GM18511 (cell line): ENCODE measurements around the gene MRPS18A.

Experiments used
- ATAC-seq: cut with Tn5 transposase; IDR thresholded peaks from one replicate; pipeline ENCODE4 v1.9.1; 2021; ENCODE audit warnings: mild to moderate bottlenecking, moderate library complexity; ENCODE audit not compliant: unreplicated experiment

The MRPS18A gene

DNA sequence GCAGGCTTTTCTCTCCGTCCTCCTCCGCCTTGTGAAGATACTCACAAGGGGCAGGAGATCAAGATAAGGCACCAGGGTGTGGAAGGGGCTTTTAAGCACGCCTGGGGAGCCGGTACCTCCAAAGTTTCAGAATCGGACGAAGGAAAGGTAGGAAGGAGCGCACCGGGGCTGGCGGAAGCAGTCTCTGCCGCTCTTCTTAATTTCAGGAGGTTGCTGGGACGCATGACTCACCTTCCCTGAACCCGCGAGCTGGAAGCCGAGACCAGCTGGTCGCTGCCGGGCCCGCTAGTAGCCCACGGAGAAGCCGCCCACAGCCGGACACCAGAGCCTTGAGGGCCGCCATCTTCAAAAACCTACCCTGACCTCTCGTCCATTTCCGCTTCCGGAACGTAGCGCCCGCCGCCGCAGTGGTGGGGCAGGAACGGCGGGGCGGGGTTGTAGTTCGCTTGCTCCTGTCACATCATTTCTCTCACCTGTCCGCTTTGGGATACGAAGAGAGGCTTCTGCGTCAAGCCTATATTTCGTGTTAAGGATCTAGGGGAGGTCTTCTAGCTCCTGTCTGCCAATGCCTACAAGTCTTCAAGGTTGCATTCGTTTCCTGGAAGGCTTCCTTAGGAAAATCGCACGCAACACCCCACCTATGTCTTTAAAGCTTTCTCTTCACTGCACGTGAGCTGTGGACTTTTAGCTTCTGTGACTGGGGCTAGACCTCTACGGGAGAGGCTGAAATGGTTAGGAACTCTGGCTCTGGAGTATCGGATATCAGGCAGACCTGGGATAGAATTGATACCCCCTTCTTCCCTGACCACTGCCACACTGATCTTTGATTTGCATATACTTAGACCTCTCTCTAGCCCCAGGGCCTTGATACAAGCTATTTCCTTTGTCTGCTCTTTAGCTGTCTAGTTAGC is at the start of gene MRPS18A:
Gene MRPS18A, minus strand, starts transcription at position 355 of the 911 bp plus-strand sequence. Its CDS starts 12 bp downstream, at position 343.
- ATAC-seq, result peak; percentile 96

DNA sequence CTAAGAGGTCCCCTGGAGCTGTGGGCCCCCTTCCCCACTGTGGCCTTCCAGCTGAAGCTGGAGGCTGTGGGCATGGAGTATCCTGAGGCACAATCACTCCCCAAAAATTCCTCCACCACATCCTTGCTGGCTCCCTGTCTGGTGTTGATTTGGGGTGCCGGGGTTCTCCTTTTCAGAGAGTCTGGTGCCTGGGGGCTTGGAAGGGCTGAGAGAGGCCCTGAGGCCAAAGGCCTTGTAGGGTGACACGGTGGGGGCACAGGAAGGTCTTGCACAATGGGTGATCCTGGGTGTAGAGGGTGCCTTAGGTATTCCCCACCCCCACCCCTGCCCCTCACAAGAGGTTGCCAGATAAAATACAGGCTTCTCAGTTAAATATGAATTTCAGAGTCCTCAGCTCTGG is 49.3 kb upstream of the MRPS18A start:
- no peak for ATAC-seq

DNA sequence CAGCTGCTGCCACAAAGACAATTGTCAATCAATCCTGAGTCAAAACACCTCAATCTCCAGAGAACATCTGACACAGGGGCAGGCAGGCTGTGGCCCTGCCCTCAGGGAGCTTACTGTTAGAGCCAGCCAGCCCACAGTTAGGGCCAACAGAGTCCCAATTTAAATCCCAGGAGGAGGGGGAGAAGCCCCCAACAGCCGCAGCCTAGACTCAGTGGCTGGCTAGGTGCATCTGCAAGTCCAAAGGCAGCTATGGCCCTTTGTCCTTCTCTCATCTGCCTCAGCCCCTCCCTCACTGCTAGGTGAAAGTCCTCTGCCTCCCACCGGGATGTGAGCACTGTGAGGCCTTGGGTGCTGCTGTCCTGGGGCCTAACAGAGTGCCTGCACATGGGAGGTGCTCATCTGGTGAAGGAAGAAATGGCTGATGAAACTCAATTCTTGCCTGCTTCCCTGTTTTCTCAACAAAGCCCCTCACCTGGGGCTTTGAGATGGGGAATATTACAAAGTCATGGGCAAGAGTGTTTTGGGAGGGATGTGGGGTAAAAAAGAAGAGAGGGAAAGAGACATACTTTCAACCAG is 48.7 kb upstream of the MRPS18A start:
- ATAC-seq, result no peak

DNA sequence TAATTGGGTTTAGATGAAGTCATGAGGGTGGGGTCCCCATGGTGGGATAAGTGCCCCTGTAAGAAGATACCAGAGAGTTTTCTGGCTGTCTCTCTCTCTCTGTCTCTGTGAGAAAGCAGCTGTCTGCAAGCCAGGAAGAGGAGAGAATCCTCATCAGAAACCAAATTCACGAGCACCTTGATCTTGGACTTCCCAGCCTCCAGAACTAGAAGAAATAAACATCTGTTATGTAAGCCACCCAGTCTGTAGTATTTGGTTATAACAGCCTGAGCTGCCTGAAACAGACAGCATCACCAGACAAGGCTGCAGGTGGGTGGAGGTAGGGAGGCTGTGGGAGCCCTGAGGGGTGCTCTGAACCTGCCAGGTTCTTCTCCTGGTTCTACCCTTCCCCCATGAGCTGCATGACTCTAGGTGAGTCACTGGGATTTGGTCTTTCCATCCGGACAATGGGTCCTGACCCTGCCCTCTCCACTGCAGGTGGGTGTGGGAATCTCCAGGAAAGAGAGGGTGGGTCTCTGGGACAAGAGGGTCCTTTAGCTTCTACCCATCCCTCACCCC is 48.1 kb upstream of the MRPS18A start:
- ATAC-seq, result no peak

DNA sequence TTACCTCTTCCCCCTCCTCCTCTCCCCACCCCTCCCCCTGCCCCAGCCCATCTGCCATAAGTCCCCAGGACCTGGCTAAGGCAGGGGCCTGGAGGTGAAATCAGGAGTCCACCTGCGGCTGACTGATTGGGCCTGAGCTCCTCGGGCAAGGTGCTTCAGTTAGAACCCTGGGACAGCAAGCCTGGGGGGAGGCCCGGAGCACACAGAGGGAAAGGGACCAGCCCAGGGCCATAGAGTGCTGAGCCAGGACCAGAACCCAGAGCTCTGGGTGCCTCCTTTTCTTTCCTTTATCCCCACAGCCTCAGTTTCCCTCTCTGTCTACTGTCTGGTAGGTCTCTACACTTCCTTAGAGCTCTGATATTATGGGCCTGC is 46.7 kb upstream of the MRPS18A start:
- no peak for ATAC-seq

DNA sequence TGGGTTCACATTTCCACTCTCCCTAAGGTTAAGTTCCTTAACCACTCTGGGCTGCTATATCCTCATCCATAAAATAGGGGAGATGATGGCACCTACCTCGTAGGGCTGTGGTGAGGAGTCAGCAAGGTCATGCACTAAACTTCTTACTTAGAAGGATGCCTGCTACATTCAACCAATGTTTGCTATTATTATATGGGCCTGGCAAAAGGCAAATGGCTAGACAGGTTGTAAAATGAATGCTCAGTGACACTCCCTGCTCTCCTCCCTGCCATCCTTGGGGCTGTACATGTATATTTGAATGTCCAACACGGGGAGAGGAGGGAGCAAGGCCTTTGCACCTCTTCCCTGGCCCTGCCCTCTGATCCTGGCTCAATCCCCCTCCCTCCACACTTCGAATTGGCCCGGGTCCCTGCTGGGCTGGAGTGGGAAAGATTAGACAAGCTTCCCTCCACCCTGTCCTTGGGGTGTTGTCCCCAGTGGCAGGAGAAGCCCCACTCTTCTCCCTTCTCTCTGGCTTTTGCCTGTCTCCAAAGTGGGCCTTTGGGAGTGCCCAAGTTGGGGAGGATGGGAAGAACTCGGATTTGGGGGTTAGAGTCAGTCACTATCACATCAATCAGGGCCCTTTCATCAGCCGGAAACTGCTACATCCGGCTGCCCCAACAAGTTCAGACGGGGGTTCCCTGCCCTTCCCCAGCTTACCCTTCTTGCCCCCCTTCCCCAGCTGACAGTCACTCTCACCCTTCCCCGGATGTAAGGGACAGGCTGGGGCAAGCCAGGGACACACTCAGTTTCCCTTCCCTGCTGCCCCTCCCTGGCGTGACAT is 46.1 kb upstream of the MRPS18A start:
- ATAC-seq, result peak; percentile 87

DNA sequence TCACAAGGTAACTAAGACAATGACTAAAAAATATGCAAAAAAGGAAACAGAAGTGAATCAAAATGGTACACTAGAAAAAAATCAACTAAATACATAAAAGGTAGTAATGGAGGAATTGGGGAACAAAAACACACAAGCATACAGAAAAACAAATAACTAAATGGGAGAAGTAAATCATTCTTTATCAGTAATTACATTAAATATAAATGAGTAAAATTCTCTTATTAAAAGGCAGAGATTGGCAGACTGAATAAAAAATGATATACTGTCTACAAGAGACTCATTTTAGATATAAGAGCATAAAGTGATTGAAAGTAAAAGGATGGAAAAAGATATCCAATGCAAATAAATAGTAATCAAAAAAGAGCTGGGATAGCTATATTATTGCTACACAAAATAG is 43.0 kb upstream of the MRPS18A start:
- ATAC-seq, result no peak

DNA sequence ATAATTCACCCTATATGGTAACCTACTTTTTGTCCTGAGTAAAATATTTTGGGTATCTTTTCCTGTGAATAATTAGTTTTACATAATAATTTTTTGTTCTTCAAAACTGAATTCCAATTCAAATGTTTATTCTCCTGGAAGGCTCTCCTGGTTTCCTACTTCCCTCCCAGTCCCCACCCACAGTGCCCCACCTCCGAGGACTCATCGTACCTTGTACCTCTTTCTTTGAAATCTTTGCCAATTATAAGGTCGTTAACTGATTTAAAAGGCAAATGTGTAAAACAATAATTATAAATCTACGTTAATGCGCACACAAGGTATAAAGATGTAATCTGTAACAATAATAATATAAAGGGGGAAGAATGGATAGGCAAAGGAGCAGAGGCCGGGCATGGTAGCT is 41.9 kb upstream of the MRPS18A start:
- no peak for ATAC-seq

DNA sequence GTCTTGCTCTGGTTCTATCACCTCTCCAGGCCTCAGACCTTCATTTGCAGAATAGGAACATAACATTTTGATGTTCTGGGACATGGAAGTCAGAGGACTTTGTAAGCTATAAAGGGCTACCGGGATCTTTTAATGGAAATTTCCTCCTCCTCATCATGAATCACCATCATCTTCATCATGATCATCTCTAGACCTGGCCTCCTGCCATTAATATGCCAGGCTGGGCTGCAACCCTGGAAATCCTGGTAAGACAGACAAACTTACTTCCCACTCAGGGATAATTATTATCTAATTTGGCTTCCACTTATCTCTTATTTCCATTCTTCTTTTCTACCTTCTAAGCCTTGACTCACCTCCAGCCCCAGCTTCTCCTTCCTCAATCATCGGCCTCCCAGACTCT is 41.0 kb upstream of the MRPS18A start:
- no peak for ATAC-seq

DNA sequence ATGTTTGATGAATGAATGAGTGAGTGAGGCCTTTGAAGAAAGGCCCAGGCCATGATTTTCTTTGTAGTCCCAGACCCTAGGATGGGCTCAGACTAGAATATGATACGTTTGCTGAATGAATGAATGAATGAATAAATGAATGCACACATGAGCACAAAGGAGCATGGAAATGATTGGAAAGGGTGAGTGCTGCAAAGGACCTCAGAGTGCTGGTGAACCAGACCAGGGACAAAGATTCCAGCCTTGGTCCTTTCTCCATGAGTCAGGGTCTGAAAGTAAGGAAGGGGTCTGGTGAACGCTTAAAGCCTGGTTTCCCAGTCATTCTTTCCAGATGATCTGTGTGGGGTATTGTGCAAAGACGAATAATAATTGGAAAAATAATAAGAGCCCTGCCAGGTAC is 40.0 kb upstream of the MRPS18A start:
- ATAC-seq, result no peak

DNA sequence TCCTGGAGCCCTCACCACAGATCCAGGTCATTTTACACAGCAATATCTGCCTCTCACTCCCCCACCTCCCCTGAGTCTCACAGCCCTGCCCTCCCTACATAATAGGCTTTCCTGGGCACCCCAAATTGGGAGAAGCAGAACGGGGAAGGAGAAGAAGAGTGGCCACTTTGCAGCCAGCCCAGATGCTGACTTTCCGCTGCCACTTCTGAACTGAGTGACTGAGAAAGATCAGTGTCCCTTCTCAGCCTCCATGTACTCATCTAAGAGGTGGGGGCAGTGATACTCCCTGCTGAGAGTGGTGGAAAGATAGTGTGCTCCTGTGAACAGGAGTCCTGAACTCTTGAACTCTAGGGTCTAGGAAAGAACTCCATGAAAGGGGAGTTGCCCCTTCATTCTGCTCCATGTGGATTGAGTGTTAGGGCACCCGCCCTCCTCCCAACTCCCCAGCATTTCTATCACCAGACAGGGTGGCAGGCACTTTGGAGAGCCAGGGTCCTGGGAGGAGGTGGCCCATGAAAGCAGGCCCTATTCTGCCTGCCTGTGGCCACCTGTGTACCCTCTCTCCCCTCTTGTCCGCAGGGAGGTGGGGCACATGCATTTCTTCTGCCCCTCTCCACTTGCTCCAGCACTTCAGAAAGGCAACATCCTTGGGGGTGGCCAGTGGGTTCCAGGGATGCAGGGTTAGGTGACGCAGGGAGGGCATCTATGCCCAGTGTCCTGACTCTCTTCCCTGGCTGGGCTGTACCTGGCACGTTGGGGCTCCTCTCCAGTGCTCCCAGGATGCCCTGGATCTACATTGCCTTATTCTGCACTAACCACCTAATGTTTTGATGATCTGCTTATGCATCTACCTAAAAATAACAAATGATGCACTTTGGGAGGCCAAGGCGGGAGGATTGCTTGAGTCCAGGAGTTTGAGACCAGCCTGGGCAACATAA is 38.3 kb upstream of the MRPS18A start:
- no peak for ATAC-seq

DNA sequence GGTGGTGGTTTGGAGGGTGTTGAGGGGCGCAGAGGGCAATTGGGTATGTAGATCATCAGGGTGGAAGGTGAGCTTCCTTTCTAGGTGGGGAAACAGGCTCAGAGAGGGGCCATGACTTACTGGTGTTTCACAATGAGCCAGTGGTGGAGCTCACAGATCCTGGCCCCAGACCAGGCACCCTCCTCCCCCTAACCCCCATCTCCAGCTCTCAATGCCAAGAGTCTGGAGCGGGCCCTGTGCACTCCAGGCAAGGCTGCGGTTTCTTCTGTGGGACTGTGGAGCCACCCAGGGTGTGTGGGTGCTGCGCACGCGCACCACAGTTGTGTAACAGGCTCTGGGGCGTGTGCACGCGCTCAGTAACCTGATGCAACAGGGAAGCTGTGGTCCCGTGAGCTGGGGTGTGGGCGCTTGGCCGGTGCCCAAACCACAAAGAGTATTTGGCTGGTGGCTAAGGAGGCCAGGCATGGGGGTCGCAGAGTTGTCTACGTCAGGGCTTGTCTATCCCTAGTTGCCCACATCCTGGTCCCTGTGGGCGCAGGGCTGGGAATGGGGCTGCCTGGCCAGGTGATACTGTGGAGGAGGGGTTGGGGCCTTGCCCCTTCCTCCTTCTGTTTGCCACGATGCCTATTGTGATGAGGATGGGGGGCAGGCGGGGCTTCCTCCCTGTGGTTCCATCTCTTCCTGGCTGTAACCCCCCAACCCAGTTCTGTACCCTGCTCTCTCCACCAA is 37.5 kb upstream of the MRPS18A start:
- ATAC-seq, result peak; percentile 84

DNA sequence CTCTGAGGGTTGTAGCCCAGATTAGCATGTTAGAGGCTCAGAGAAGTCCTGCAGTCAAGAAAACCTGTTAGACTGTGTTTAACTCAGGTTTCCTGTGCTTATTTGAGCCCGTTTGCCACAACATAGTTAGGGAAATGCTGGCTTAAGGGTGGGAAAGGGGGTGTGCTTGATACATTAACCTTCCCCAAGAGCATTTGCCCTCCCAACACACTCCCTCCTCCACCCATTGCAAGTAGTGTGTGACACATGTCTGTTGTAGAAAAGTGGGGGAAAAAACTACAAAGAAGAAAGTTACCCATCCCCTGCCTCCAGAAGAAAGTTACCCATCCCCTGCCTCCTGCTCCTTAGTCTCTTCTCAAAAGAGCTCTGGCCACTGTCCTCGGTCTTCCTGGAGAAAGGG is 36.8 kb upstream of the MRPS18A start:
- ATAC-seq, result no peak

DNA sequence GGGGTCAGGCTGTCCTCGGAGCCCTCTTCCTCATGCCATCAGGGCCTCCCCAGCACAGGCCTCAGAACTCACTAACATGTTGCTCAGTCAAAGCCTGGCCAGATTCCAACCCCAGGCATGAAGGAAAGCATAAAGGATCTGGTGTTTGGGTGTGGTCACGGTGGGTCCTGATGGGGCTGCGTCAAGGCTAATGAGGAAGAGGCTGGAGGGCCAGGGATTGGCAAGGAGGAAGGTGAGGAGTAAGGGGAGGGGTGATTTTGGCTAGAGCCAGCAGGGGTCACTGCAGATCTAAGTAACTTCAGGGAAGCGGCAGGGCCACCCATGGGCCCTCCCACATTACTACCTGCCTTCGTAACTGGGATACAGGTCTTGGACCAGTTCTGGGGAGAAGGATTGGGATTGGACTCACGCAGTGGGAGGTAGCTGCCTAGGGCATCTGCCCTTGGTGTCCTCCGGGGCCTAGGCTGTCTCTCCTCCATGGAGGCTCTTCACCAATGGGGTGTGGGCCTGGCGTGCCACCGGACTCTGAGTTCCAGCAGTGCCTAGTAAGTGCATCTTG is 36.2 kb upstream of the MRPS18A start:
- ATAC-seq, result peak; percentile 71

DNA sequence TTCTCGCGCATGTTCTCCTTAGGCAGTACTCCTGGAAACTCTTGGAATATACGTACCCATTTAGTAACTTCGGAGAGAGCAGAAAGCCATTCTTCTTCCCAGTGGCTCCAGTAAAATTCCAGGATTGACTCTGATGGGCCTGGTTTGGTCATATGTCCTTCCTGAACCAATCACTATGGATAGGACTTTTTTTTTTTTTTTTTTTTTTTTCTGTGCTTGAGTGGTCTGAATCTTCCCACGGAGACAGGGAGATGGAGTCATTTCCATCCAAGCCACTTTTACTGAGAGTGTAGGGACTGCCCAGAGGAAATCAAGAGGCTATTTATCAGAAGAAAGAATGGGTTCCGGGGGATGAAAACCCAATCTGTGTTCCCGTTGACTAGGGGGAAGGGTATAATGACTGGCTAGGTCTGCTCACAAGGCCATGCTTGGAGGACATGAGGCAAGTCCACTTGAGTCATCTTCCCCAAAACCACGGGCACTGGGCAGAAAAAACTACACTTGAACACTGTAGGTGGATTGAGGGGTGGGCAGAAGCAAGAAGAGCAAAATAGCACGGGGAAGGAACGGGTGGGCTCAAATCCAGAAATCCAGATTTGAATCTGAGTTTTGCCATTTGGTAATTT is 35.4 kb upstream of the MRPS18A start:
- ATAC-seq, result no peak

DNA sequence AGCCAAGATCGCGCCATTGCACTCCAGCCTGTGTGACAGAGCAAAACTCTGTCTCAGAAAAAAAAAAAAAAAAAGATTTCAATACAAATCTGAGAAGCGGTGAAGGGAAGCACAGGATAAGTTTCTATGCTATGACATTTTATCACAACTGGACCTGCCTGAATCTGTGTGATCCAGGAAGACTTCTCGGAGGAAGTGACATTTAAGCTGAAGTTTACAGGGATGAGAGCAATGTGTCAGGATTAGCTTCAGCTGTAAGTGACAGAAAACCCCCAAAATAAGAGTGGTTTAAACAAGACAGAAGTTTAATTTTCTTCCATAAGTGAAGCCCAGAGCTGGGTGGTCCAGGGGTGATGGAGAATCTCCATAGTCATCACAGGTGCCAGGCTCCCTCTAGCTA is 33.4 kb upstream of the MRPS18A start:
- no peak for ATAC-seq

DNA sequence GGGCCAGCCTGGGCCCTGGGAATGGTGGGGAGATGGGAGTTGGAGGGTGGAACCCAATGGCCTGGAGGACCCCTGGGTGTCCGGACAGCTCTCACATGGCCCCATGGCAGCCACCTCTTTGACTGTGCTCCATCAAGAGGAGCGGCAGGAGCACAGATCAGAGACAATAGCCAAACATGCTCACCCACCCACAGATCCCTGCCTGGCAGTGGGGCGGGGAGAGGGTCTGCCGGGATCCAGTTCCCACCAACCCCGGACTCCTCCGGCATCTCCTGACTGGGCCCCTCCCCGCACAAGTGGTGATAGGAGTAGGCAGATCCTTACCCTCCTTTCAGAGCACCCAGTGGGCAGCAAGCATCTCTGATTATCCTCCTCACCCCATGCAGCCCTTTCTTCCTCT is 31.9 kb upstream of the MRPS18A start:
- no peak for ATAC-seq

DNA sequence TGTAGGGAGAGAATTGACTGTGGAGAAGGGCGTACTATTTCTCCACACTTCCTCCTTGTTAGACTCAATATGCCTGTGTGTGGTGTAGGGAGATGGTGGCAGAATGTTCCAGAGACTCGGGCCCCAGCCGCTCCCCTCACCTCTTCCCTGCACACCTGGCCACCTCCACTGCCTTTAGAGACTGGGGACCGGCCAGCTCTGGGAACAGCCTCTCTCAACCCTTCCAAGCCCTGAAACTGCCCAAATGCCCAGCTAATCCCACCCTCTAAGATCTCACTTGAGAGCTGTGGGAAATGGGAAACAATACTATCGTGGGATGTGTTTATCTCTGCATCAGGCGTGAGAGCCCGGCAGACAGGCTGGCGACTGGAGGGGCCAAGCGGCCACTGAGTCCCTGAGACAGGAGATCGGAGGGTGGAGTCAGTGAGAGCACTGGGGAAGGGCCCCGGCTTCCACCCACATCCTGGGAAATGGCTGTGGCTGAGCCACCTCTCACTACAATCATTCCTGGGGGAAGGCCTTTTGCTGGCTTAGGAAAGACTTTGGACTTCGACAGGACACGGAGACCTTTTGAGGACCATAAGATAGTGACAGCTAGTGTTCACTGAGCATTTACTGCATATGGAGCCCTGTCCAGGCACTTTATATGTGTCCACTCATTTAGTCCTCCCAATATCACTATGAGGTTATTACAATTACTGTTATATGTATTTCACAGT is 31.0 kb upstream of the MRPS18A start:
- no peak for ATAC-seq
